GM19467 (cell line): Measurements from ENCODE around the gene ARHGAP42.
"Not testable (repeated sequence)": the region's sequence is repeated elsewhere in the genome, so short reads cannot be mapped to it uniquely, and the experiment has no call there.

Experiments
- ATAC-seq: cut with Tn5 transposase; IDR thresholded peaks from one replicate; pipeline ENCODE4 v1.9.1; 2021; ENCODE audit warnings: mild to moderate bottlenecking, moderate library complexity; ENCODE audit not compliant: unreplicated experiment

The ARHGAP42 gene, protein sequence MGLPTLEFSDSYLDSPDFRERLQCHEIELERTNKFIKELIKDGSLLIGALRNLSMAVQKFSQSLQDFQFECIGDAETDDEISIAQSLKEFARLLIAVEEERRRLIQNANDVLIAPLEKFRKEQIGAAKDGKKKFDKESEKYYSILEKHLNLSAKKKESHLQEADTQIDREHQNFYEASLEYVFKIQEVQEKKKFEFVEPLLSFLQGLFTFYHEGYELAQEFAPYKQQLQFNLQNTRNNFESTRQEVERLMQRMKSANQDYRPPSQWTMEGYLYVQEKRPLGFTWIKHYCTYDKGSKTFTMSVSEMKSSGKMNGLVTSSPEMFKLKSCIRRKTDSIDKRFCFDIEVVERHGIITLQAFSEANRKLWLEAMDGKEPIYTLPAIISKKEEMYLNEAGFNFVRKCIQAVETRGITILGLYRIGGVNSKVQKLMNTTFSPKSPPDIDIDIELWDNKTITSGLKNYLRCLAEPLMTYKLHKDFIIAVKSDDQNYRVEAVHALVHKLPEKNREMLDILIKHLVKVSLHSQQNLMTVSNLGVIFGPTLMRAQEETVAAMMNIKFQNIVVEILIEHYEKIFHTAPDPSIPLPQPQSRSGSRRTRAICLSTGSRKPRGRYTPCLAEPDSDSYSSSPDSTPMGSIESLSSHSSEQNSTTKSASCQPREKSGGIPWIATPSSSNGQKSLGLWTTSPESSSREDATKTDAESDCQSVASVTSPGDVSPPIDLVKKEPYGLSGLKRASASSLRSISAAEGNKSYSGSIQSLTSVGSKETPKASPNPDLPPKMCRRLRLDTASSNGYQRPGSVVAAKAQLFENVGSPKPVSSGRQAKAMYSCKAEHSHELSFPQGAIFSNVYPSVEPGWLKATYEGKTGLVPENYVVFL

DNA sequence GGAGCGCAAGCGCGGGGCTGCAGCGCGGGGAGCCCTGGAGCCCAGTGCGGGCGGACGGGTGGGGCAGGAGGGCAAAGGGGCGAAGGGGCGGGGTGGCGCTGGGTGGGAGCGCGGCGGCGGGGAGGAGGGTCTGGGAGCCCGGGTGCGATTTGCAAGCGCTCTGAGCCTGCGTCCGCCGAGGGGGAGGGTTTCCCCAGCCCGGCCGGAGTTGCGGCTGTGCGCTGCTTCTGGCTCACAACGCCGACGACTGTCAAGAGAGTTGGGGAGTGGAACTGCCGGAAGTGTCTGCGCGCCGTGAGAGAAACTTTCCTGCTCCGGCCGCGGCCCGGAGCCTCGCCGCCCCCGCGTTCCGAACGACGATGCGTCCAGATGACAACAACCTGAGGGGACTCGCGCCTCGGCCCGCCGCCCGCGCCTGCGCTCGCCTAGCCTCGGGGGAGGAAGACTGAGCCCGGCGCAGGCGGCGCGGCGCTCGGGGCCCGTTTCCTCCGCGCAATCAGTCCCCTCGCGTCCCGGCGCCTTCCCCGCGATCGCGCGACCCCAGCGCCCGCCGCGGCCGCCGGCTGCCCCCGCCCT is at the start of gene ARHGAP42:
TSS of gene ARHGAP42 (plus strand) at position 235 of the 576 bp plus-strand sequence. CDS start 391 bp downstream, outside the sequence.
- ATAC-seq: peak; percentile 76

DNA sequence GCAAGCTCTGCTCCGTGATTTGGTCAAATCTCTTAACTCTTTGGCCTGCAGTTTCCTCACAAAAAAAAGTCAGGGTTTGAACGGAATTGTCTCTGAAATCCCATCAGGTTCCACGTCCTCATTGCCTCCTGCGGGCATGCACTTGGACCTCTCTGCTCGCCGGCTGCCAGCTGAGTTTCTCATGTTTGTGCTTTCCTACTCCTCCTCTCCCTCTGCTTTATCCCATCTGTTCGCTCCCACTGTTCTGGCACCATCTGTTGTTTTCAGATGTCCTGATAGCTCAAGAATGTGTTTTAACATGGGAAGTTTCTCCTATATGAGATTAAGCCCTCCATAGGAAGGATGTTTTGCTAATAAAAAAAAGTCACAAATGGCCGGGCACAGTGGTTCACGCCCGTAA is 49.4 kb upstream of the ARHGAP42 start:
- ATAC-seq: no peak

DNA sequence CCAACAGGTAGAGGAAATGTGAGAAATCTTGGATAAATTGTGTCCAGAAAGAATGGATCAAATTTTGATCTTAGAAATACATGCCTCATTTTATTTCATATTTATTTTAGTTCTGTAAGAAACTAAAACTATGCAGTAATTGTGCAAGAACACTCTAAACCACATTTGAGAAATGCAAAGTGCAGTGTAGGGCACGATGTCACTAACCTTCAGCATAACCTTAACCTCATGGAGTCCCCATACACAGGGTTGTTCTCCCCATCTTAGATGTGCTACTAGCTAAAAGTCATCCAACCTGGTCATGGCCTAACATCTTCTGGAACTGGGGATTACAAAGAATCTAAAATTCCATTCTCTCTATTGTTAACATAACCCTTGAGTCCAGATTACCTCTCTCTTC is 48.4 kb upstream of the ARHGAP42 start:
- ATAC-seq: no peak

DNA sequence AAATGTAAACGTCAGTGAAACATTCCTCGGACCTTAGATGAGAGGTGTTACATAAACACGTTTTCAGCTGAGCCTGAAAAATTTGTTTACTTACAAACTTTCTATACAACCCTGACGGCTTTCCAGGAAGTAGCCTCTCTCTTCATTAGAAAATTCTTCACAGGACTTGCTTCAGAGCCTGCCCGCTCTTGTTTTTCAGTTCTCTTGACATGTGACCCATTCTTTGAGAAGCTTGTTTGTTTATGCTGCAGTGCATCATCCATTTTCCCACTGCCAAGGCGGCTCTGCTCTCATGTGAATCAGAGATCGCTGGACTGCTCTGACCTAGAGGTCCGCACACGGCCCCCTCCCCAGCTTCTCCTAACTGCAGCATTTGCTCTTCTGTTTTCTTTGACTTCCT is 47.9 kb upstream of the ARHGAP42 start:
- ATAC-seq: no peak

DNA sequence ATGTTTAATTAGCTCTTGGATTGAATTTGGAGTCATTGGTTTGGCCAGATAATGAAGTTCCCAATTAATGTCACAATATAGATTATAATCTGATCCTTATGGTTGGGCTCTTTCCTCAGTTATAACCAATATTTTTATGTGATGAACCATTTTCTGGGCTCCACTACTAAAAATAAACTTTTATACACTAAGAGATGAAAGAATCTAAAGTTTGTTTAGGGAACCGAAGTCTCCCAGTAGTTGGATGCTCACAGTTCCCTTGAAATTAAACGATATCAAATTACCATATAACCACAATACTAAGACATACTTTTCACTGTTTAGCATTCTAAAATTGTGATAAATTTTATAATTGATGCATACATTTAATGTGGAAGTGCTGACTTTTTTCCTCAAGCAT is 47.0 kb upstream of the ARHGAP42 start:
- ATAC-seq: no peak

DNA sequence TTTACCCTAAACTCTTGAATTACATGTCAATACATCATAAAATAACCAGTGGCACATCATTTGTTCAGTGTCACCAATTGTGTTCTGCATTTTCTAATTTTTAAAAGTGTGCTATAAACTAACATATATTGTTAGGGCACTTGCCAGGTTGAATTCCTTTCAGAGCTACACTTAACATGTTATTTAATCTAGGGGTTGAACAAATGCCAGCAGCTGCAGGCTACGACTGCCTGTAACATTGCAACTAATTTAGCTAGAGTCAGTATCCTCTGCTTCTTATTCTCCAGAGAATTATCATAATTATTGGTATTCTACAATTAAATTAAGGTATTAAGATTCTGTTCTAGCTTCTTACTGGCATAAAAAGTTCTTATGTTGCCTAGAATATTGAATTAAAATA is 46.4 kb upstream of the ARHGAP42 start:
- ATAC-seq: no peak

DNA sequence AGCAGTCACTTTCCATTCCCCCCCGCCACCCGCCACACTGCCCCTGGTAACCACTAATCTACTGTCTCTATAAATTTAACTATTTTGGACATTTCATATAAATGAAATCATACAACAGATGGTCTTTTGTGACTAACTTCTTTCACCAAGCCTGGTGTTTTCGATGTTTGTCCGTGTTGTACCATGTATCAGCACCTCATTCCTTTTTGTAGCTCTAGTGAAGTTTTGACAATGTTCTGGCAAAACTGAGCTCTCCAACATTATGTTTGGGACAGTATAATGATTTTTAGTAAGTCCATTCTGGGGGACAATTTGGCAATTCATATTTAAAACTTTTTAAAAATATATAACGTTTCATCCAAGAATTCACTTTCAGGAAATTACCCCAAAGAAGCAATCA is 45.6 kb upstream of the ARHGAP42 start:
- ATAC-seq: no peak

DNA sequence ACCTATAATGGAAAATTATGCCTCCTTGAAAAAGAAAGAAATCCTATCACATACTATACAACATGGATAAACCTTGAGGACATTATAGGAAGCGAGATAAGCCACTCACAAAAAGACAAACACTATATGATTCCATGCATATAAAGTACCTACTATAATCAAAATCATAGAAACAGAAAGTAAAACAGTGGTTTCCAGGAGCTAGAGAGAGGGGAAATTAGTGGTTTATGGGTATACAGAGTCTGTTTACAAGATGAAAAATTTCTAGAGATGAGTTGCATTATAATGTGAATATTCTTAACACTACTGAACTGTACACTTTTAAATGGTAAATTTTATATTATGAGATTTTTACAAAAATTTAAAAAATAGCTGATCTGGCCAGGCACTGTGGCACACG is 40.5 kb upstream of the ARHGAP42 start:
- ATAC-seq: no peak

DNA sequence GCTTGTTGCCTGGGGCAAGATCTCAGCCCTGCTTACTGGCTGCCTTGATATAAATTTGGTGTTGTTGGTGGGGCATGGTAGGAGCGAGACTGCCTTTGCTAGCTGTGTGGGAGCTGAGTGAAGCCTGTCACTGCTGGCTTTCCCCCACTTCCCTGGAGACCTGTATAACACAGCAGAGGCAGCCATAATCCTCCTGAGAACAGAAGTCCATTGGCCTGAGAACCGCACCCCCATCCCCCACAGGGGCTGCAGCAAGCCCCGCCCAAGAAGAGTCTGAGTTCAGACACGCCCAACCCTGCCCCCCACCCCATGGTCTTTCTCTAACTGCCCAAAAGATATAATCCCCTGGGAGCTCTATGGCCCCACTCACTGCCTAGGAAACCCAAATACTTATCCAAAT is 39.2 kb upstream of the ARHGAP42 start:
- no peak for ATAC-seq

DNA sequence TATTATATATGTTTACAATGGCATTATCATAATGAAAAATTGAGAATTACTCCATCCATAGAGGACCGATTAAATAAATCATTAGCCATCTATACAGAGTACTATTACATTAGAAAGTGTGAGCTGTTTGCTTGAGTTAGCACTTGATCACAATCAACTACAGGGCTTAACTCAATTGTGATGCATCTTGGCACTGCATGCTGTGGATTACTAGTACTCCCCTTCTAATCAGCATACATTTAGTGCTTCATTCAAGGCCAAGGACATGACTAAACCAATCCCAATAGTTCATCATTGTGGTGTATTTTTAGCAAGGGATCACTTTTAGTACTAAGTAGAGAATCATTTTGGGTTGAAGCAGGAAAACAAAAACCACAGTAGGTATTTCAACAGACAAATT is 23.5 kb upstream of the ARHGAP42 start:
- ATAC-seq: no peak

DNA sequence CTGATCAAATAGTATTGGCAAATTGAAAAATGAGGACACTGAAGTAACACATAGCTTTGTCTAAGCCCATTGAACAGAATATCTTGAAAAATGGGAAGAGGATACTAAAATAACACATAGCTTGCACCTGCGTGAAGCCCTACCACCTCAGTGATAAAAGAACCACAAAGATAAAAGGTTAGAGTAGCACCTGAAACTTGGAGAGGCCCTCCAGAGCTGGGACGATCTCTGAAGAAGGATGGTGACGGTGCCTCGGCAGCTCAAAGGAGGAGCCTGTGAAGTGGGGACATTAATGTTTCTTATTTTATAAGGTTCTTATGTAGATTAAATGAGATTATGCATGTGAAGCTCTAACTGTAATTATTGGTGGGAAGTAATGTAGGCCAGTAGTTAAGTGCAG is 23.1 kb upstream of the ARHGAP42 start:
- no peak for ATAC-seq

DNA sequence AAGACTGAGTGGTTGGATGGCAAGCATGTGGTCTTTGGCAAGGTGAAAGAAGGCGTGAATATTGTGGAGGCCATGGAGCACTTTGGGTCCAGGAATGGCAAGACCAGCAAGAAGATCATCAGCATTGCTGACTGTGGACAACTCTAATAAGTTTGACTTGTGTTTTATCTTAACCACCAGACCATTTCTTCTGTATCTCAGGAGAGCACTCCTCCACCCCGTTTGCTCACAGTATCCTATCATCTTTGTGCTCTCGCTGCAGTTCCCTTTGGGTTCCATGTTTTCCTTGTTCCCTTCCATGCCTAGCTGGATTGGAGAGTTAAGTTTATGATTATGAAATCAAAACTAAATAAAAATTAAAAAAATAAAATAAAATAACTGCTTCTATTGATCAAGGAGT is 20.3 kb upstream of the ARHGAP42 start:
- ATAC-seq: not testable (repeated sequence)

DNA sequence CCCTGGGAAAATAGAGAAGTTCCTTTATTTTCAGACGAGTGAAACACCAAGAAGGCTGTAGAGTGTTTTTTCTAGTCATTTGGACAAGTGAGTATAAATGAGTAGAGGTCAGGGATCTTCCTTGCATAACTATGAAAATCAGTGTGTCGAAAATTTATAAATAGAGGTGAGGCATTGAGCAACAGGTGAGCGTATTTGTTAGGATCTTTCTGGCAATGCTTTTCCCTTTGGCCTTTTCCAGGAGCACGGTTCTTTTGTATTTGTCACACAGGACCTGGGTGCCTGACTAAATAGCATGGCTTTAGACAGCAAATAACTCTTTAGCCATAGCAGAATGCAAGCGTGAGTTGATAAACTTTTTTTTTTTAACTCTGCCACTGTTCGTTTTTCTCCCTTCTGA is 19.6 kb upstream of the ARHGAP42 start:
- ATAC-seq: no peak

DNA sequence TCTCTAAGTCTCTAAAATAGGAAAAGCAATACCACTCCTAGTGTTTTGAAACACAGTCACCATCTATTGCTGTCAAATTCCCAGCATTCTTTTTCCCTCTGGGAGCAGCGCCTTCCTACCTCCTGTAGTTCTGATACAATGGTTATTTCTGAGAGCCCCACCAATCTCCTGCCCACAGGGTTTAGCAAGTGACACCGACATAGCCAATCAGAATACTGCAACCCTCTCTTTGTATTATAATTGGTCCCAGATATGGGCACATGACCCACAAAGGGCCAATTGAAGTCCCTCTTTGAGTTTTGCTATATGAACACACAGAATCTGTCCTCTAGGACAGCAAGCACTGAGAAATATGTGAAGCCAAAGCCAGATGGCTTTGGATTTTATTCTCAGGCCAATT is 16.9 kb upstream of the ARHGAP42 start:
- no peak for ATAC-seq

DNA sequence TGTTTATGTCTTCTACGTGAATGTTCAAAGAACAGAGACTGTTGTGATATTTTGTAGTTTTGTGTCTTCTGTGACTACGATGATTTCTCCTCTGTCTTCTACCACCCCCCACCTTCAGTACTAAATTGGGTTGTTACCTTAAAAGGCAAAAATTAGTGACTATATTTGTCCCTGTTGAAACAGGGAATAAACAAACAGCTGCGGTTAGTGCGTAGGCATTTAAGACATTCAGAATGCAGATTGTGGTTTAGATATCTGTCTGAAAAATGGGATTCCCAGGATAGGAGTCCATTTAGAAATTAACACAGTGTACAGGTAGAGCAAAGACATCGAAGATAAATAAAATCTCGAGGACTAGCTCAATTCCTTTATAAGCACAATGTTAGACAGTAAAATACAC is 15.6 kb upstream of the ARHGAP42 start:
- no peak for ATAC-seq

DNA sequence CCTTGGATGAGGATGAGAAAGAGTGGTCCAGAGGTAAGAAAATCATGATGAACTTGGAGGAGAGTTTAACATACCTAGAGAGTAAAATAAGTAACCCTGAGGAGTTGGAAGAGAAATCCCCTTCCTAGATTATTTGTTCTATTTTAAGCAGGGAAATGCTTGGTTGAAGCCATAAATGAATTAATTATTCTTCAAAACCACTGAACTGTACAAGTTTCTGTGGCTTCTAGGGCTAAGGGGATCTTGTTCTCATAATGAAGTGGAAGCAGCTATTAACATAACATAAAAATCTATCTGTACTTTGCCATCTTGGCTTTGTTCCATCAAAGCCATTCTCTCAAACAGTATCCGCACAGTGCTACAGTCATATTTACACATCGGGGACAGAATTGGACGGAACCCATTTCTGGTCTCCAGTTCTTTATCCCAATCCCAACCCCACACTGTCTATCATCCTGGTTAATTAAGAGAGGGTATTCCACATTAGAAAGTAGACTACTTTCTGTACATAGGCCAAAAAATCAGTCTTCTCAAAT is 14.5 kb upstream of the ARHGAP42 start:
- ATAC-seq: no peak

DNA sequence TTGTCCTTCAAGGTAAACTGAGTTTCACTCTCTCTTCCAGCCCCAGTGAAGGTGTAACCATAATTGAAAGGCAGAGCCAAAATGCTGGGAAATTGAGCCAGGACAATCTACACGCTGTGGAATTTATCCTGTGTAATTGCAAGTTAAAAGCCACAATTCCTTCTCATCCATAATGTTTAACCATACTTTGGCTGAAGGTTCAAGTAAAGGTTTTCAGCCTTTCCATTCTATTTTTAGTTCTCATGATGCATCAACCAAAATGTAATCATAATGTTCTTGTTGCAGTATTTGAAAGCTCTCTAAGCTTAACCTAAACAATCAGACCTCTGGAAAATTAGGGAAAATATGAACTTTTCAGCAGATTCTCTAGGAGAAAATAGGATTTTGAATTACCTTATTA is 14.0 kb upstream of the ARHGAP42 start:
- no peak for ATAC-seq

DNA sequence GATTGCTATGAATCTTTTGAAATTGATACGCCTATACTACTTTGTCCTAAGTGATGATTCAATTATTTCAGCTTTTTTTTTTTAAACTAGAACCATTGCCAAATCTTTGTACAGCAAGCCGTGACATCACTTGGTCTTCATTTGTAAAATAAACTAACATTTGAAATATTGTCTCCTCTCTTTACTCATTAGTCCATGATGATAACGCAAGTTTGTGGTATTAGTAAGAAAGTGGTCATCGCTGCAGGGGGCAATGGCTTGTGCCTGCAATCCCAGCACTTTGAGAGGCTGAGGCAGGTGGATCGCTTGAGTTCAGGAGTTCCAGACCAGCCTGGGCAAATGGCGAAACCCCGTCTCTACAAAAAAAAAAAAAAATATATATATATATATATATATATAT is 12.9 kb upstream of the ARHGAP42 start:
- ATAC-seq: no peak

DNA sequence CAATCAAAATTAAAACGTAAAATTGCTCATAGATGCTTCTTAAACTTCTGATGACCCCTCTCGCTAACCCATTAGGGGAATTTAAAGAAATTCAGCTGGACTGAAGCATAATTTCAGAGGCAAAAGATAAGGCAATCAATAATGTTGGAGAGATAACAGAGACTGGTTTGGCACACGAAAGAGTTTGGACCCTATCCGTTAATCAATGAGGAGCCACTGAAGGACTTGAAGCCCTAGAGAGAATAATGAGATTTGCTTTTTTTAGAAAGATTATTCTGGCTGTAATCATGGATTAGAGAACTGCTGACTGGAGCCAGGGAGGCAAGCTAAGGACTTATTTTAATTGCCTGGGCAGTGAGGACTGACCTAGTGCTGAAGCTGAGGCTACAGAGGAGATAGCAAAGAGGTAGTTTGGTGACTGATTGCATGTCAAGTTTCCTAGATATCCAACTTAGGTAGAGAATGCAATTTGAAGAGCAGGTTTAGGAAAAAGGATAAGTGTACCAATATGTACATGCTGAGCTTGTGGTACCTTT is 11.9 kb upstream of the ARHGAP42 start:
- no peak for ATAC-seq

DNA sequence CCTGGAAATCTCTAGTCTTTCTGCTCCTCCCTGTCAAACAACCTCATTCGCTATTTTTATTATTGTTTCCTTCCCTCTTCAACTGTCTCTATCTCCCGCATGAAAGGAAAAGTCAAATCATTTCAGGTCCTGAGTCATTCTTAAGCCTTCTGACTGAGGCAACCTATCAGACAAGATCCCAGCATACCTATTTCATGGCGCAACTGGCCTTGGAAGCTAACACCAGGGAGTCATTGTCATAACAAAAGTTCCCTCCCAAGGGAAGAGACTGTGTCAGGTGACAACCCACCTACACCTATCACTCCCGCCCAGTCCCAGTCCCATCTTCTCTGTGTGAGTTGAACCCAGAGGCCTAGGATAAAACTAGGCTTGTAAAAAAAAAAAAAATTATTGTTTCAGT is 10.2 kb upstream of the ARHGAP42 start:
- no peak for ATAC-seq

DNA sequence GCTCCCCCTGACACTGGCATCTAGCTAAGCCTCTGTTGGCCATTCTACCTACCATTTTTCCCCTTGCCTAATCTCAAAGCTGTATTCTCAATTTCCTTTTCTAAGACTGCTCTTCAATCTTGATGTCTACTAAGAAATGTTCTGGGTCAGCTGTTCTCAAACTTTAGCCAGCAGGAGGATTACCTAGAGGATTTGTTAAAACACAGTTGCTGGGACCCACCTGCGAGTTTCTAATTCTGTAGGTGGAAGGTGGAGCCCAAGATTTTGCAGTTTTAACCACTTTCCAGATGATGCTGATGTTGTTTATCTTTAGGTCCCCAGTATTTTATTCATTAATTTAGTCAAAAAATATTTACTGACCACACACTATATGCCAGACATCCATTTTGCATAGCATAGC is 9.3 kb upstream of the ARHGAP42 start:
- no peak for ATAC-seq
